Astrocyte (in vitro differentiated cells and primary cell): ENCODE measurements around the gene NLE1.

Experiments
- CTCF ChIP-seq: IDR thresholded peaks from 2 replicates; pipeline ENCODE4 v1.5.1; 2011; ENCODE audit warnings: low read depth, mild to moderate bottlenecking, inconsistent platforms, low read length, moderate library complexity; ENCODE audit not compliant: insufficient read depth
- EZH2 ChIP-seq: IDR thresholded peaks from 2 replicates; pipeline ENCODE4 v1.6.1; 2012; ENCODE audit warnings: mild to moderate bottlenecking, low read length, inconsistent platforms; ENCODE audit not compliant: insufficient read depth

DNA sequence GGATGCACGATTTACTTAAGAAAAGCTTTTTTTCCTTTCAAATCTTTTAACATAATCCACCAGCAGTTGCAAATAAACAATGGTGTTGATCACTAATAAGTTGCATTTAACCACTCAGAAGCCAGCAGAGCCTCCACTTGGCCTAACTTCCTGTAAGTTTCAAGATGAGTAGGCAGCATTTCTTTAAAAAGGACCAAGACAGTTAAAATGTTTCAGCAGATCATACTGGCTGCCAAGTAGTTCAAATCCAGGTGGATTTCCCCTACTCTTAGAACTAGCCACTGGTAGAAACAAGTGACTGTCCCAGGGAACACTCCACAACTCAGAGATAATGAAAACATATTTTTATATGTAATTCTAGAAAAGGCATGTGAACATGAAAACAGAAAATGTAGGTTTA is 61.6 kb downstream of the NLE1 start:
- TF ChIP-seq CTCF (no peak), EZH2 (no peak)
